Midbrain (tissue), 1 donor: ENCODE measurements around the gene TTC34.
"Not testable (repeated sequence)": the region's sequence is repeated elsewhere in the genome, so short reads cannot be mapped to it uniquely, and the experiment has no call there.

Experiments used
- DNase-seq: peaks from one replicate; lab custom pipeline; 2025; lab: John Stamatoyannopoulos, UW

Gene TTC34

DNA sequence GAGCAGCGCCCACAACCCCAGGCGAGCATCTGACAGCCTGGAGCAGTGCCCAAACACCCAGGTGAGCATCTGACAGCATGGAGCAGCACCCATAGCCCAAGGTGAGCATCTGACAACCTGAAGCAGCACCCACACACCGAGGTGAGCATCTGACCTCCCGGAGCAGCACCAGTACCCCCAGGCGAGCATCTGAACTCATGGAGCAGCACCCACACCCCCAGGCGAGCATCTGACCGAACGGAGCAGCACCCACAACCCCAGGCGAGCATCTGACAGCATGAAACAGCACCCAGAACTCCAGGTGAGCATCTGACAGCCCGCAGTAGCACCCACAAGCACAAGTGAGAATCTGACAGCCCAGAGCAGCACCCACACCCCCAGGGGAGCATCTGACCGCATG is 129.8 kb downstream of the TTC34 start:
- DNase-seq: not testable (repeated sequence)

DNA sequence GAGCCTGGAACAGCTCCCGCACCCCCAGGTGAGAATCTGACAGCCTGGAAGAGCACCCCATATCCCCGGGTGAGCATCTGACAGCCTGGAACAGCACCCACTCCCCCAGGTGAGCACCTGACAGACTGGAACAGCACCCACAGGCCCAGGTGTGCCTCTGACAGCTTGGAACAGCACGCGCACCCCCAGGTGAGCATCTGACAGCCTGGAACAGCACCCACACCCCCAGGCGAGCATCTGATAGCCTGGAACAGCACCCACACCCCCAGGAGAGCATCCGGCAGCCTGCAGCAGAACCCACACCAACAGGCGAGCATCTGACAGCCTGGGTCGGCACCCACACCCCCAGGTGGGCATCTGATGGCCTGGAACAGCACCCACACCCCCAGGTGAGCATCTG is 141.7 kb downstream of the TTC34 start:
- DNase-seq: not testable (repeated sequence)

DNA sequence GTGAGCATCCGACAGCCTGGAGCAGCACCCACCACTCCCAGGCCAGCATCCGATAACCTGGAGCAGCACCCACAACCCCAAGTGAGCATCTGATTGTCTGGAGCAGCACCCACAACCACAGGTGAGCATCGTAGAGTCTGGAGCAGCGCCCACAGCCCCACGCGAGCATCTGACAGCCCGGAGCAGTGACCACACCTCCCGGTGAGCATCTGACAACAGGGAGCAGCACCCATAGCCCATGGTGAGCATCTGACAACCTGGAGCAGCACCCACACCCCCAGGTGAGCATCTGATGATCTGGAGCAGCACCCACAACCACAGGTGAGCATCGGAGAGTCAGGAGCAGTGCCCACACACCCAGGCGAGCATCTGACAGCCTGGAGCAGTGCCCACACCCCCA is 143.6 kb downstream of the TTC34 start:
- DNase-seq: not testable (repeated sequence)

DNA sequence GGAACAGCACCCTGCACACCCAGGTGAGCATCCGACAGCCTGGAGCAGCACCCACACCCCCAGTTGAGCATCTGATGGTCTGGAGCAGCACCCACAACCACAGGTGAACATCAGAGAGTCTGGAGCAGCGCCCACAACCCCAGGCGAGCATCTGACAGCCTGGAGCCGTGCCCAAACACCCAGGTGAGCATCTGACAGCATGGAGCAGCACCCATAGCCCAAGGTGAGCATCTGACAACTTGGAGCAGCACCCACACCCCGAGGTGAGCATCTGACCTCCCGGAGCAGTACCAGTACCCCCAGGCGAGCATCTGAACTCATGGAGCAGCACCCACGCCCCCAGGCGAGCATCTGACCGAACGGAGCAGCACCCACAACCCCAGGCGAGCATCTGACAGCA is 144.4 kb downstream of the TTC34 start:
- DNase-seq: not testable (repeated sequence)

DNA sequence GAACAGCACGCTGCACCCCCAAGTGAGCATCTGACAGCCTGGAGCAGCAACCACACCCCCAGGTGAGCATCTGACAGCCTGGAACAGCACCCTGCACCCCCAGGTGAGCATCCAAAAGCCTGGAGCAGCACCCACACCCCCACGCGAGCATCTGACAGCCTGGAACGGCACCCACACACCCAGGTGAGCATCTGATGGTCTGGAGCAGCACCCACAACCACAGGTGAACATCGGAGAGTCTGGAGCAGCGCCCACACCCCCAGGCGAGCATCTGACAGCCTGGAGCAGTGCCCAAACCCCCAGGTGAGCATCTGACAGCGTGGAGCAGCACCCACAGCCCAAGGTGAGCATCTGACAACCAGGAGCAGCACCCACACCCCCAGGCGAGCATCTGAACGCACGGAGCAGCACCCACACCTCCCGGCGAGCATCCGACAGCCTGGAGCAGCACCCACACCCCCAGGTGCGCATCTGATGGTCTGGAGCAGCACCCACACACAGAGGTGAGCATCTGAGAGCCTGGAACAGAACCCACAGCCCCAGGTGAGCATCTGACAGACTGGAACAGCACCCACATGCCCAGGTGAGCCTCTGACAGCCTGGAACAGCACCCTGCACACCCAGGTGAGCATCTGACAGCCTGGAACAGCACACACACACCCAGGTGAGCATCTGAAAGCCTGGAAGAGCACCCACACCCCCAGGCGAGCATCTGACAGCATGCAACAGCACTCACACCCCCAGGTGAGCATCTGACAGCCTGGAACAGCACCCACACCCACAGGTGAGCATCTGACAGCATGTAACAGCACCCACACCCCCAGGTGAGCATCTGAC is 145.7 kb downstream of the TTC34 start:
- DNase-seq: not testable (repeated sequence)

DNA sequence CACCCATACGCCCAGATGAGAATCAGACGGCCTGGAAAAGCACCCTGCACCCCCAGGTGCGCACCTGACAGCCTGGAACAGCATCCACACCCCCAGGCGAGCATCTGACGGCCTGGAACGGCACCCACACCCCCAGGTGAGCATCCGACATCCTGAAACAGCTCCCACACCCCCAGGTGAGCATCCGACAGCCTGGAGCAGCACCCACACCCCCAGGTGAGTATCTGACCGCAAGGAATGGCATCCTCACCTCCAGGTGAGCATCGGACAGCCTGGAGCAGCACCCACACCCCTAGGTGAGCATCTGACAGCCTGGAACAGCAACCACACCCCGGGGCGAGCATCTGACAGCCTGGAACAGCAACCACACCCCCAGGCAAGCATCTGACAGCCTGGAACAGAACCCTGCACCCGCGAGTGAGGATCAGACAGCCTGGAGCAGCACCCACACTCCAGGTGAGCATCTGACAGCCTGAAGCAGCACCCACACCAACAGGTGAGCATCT is 147.0 kb downstream of the TTC34 start:
- not testable (repeated sequence) for DNase-seq

DNA sequence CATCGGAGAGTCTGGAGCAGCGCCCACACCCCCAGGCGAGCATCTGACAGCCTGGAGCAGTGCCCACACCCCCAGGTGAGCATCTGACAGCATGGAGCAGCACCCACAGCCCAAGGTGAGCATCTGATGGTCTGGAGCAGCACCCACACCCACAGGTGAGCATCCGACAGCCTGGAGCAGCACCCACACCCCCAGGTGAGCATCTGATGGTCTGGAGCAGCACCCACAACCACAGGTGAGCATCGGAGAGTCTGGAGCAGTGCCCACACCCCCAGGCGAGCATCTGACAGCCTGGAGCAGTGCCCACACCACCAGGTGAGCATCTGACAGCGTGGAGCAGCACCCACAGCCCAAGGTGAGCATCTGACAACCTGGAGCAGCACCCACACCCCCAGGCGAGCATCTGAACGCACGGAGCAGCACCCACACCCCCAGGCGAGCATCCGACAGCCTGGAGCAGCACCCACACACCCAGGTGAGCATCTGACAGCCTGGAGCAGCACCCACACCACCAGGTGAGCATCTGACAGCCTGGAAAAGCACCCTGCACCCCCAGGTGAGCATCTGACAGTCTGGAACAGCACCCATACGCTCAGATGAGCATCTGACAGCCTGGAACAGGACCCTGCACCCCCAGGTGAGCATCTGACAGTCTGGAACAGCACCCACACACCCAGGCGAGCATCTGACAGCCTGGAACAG is 147.6 kb downstream of the TTC34 start:
- DNase-seq: not testable (repeated sequence)

DNA sequence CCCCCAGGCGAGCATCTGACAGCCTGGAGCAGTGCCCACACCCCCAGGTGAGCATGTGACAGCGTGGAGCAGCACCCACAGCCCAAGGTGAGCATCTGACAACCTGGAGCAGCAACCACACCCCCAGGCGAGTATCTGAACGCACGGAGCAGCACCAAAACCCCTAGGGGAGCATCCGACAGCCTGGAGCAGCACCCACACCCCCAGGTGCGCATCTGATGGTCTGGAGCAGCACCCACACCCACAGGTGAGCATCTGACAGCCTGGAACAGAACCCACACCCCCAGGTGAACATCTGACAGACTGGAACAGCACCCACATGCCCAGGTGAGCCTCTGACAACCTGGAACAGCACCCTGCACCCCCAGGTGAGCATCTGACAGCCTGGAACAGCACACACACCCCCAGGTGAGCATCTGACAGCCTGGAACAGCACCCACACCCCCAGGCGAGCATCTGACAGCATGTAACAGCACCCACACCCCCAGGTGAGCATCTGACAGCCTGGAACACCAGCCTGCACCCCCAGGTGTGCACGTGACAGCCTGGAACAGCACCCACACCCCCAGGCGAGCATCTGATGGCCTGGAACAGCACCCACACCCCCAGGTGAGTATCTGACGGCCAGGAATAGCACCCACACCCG is 148.4 kb downstream of the TTC34 start:
- DNase-seq: not testable (repeated sequence)

DNA sequence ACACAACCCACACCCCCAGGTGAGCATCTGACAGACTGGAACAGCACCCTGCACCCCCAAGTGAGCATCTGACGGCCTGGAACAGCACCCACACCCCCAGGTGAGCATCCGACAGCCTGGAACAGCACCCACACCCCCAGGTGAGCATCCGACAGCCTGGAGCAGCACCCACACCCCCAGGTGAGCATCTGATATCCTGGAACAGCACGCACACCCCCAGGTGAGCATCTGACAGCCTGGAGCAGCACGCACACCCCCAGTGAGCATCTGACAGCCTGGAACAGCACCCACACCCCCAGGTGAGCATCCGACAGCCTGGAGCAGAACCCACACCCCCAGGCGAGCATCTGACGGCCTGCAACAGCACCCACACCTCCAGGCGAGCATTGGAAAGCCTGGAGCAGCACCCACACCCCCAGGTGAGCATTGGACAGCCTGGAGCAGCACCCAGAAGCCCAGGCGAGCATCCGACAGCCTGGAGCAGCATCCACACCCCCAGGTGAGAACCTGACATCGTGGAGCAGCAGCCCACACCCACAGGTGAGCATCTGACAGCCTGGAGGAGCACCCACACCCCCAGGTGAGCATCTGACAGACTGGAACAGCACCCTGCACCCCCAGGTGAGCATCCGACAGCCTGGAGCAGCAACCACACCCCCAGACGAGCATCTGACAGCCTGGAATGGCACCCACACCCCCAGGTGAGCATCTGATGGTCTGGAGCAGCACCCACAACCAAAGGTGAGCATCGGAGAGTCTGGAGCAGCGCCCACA is 149.2 kb downstream of the TTC34 start:
- not testable (repeated sequence) for DNase-seq

DNA sequence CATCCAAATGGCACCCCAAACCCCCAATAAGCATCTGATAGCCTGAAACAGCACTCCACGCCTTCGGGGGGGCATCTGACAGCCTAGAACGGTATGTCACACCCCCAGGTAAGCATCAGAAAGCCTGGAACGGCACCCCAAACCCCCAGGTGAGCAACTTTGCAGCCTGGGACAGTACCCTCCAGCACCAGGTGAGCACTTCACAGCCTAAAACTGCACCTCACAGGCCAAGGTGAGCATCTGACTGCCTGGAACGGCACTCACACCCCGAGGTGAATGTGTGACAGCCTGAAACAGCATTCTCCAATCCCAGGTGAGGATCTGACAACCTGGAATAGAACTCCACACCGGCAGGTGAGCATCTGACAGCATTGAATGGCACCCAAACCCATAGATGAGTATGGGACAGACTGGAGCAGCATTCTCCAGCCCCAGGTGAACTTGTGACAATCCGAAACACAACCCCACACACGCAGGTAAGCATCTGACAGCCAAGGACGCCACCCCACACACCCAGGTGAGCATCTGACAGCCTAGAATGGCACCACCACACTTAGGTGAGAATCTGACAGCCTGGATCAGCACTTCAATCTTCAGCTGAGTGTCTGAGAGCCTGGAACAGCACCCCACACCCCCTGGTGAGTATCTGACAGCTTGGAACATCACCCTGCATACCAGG is 150.4 kb downstream of the TTC34 start:
- DNase-seq: no peak

DNA sequence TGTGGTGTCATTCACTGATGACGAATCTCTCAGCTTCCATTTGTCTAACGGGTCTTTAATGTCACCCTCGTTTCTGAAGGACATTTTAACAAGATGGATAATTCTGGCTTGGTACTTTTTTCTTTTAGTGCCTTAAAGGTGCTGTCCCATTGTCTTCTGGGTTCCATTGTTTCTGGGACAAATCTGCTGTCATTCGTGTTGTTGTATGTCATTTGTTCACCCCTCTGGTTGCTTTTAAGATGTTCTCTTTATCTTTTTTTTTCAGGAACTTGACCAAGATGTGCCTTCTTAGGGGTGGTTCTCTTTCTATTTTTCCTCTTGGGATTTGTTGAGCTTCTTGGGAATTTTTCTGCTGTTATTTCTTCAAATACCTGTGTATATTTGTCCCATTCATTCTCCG is 154.7 kb downstream of the TTC34 start:
- DNase-seq: no peak

DNA sequence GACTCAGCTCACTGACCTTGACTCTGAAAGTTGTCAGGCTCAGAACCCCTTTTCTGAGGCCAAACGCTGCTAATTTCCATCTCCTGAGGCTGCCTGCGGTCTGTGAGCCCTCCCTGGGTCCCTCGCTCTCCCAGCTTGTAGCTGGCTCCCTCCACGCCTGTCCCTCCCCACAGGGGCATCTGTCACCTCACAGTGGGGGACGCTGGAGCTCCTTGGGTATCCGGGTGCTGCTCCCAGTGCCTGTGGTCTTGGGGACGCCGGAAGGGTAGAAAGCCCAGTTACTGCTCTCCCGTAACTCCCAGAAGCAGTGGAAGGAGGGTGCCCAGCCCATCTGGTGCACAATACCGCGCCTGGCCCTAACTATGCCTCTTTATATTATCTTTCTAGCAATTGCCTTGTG is 155.7 kb downstream of the TTC34 start:
- no peak for DNase-seq

DNA sequence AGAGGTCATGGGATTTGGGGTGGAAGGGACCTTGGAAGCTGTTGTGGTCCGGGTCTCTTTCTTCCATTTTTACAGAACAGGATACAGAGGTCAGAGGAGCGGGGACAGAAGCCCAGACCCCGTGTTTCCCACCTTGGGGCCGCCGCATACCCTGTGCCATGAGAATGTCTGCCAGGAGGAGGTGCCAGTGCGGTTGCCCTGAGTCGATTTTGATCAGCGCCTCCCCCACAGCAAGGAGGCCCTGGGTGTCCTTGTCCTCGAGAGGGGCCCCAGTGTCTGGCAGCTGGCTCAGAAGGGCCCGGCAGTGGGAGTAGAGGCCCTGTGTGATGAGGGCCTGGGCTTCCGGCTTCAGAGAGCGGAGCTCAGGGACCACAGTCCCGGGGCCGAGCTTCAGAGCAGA is 156.3 kb downstream of the TTC34 start:
- DNase-seq: no peak

DNA sequence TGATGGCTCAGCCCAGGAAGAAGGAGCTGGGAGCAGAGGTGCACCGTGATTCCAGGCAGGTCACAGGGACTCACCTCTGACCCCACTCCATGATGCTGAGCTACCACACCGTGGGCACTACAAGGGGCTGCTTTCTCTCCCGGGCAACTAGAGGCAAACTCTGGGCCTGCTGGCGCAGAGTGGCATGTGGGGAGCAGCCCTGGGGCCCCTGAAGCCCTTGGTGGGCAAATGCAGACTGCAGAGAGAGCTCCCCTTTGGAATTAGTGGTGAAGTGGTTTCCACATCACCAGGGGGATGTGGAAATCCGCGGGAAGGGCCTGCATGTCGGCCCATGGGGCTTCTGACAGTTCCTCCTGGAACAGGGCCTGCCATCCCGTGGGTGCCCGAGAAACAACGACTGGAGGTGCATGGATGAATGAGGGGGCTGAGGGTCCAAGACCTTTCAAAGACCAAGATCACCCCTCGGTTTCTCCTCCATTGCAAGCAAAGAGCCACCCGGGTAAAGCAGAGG is 156.8 kb downstream of the TTC34 start:
- DNase-seq: no peak

DNA sequence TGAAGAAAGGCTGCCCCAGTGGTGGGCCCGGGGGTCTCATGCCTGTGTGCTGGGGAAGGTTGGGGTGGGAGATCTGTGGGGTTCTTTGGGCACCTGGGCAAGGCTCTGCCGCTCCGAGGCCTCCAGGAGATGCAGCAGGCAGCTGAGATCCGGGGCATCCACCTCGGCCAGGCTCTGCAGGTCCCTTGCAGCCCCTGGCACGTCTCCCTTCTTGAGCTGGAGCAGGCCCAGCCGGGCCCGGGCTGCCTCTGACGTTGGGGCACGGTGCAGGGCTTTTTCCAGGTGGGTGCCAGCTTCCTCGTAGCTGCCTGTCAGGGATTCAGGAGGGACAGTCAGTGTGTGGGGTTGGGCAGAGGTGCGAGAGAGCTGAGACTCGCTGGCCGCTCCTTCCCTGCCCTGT is 157.3 kb downstream of the TTC34 start:
- no peak for DNase-seq

DNA sequence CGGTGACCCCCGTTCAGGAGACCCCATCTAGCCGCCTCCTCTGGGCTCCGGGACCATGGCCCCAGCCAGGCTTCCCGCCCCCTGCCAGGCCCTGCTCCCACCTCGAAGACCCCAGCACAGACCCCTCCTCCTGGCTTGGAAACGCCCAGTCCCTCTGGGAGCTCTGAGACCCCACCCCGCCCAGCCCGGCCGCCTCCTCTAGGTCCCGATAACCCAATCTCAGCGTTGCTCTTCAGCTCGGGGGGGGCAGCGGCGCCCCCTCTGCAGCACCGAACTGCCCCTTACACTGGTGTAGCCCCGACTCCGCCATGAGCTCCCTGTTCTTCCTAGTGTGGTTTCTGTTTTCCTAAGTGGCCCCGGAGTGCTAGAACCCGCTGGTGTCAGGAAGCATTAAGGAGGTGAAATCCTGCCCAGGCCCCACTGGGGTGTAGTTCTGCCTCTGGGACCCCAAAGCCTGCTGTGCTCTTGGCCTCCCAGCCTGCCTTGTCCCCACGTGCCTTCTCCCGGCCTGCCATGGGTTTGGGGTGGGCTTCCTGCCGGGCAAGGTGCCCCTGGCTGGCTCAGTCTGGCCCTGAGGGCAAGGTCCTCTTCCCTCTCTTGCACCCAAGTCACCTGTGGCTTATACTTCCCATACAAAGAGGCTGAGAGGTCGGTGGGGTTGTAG is 157.9 kb downstream of the TTC34 start:
- no peak for DNase-seq

DNA sequence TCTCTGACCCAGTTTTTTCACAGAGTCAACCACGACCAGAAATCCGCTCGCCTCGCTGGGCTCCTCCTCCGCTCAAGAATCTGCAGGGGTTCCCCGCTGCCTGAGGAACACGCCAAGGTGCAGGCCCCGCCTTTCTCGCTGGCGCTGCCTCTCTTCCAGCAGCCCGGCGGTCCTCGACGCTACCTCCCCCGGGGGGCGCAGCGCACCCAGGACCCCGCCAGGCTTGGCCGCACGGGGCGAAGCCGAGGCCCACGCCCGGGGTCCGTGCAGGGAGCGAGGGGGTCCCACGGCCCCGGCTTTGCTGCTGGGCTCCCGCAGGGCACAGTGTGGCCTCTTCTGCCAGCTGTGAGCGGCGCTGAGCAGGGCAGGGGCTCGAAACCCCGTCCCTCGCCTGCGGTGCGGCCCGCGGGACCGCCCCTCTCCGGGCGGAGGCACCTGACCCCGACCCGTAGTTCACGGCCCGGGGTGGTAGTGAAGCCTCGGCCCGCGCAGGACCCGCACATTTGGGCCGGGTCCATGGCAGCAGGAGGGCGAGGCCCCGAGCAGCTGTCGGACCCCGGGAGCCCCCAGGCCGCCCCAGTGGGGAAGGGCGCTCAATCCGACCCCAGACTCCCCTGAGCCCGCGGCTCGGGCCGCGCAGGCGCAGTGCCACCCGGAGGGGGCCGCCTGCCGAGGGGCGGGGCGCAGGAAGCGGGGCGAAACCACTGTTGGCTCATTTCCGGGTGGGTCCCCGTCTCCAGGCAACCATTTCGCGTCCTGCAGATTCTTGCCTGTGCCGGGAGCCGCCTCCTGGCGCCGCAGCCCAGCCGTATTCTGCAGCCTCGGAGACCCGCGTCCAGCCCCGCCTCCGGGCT is 158.7 kb downstream of the TTC34 start:
- DNase-seq: peak; percentile 84

DNA sequence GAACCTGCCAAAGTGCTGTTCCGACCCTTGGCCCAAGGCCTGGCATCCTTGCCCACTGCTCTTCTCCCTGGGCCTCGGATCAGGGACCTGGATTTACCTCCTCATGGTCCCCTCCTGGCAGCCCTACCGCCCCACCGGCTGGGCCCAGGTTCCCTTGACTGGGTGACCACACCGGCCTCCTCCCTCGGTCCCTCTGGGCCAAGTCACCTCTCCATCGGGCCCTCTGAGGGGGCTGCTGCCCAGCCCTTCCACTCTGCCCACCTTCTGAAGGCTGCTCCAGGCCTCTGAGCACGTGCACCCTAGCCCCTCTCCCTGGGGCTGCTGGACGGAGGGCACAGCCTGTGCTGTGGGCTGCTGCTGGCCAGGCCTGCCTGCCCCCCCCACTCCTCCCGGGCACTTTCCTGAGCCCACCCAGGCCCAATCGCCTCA is 159.3 kb downstream of the TTC34 start:
- DNase-seq: no peak

DNA sequence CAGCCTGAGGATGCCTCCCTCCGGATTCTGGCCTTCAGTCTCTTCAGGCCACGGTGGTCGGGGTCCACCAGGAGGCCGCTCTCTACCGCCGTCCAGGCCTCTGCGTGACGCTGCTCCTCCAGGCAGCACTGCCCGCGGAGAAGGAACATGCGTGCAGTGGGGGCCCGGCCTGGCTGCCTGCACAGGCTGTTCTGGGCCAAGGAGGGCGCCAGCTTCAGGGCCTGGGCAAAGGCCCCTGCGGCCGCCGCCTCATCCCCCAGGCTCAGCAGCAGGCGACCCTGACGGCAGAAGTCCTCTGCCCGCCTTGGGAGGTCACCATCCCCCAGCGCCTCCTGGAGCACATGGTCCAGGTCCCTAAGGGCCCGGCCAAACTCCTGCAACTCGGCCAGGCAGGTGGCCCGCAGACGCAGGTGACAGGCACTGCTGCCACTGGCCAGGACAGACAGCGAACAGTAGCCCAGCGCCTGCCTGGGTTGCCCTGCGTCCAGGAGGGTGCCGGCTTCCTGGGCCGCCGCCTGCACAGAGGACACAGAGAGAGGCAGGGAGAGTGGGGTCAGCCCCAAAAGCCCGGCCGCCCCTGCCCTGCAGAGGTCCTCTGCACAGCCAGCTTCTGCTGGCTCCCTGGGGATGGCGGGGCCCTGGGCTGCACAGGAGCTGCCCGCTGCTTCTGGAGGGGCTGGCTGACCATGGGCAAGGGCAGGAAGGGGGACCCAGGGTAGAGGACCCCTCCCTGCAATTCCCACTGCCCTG is 159.9 kb downstream of the TTC34 start:
- DNase-seq: no peak
